H9 (cell line): ENCODE data around the gene NINJ1. TPM values are rescaled to one million over a fixed set of nuclear protein-coding genes. Genes with fewer than 3 reads are reported as not detected.

Source experiments
- DNase-seq: peaks from one replicate; pipeline ENCODE4 v3.0.0-alpha.2; 2017
- H2AFZ ChIP-seq: one replicate; pipeline ENCODE4 v1.6.1; 2013; ENCODE audit warnings: mild to moderate bottlenecking, low read length, control low read depth, moderate library complexity
- H2AK5ac ChIP-seq: 2 replicates; pipeline ENCODE4 v1.6.1; 2013; ENCODE audit warnings: low read length, control low read depth, mixed read lengths; ENCODE audit not compliant: insufficient read length
- H2BK120ac ChIP-seq: one replicate; pipeline ENCODE4 v1.6.1; 2013; ENCODE audit warnings: low read depth, mild to moderate bottlenecking, low read length, control low read depth, inconsistent platforms; ENCODE audit not compliant: poor library complexity, severe bottlenecking
- H2BK12ac ChIP-seq: 2 replicates; pipeline ENCODE4 v1.6.1; 2013; ENCODE audit warnings: low read length, control low read depth, mixed read lengths, low read depth; ENCODE audit not compliant: insufficient read length
- H2BK15ac ChIP-seq: 2 replicates; pipeline ENCODE4 v1.6.1; 2013; ENCODE audit warnings: low read depth, low read length, control low read depth
- H2BK20ac ChIP-seq: one replicate; pipeline ENCODE4 v1.6.1; 2013; ENCODE audit warnings: low read depth, mild to moderate bottlenecking, low read length, control low read depth, inconsistent platforms; ENCODE audit not compliant: poor library complexity, severe bottlenecking
- H2BK5ac ChIP-seq: 2 replicates; pipeline ENCODE4 v1.6.1; 2013; ENCODE audit warnings: low read length, control low read depth, mixed read lengths; ENCODE audit not compliant: insufficient read length
- H3K14ac ChIP-seq: 2 replicates; pipeline ENCODE4 v1.6.1; 2013; ENCODE audit warnings: low read length, control low read depth; ENCODE audit not compliant: insufficient read depth
- H3K18ac ChIP-seq: 2 replicates; pipeline ENCODE4 v1.6.1; 2013; ENCODE audit warnings: low read depth, mild to moderate bottlenecking, mixed read lengths, low read length, control low read depth; ENCODE audit not compliant: insufficient read length
- H3K23ac ChIP-seq: 2 replicates; pipeline ENCODE4 v1.6.1; 2013; ENCODE audit warnings: low read length, control low read depth, mixed read lengths, low read depth; ENCODE audit not compliant: insufficient read length
- H3K23me2 ChIP-seq: 2 replicates; pipeline ENCODE4 v1.6.1; 2013; ENCODE audit warnings: low read depth, mild to moderate bottlenecking, mixed read lengths, low read length, control low read depth; ENCODE audit not compliant: insufficient read length, poor library complexity, severe bottlenecking
- H3K27ac ChIP-seq: 2 replicates; pipeline ENCODE4 v1.5.1; 2013; ENCODE audit warnings: low read length, control low read depth, mixed read lengths, low read depth; ENCODE audit not compliant: insufficient read length
- H3K27me3 ChIP-seq: 2 replicates; pipeline ENCODE4 v1.6.1; 2013; ENCODE audit warnings: low read length, control low read depth, inconsistent platforms; ENCODE audit not compliant: insufficient read depth
- H3K4ac ChIP-seq: 2 replicates; pipeline ENCODE4 v1.6.1; 2013; ENCODE audit warnings: low read depth, mild to moderate bottlenecking, control low read depth, inconsistent platforms, low read length, moderate library complexity
- H3K4me1 ChIP-seq: 2 replicates; pipeline ENCODE4 v1.6.1; 2013; ENCODE audit warnings: low read length, control low read depth, inconsistent platforms; ENCODE audit not compliant: insufficient read depth
- H3K4me2 ChIP-seq: 2 replicates; pipeline ENCODE4 v1.6.1; 2013; ENCODE audit warnings: low read length, control low read depth, mixed read lengths; ENCODE audit not compliant: insufficient read length, insufficient read depth
- H3K56ac ChIP-seq: 2 replicates; pipeline ENCODE4 v1.6.1; 2013; ENCODE audit warnings: low read depth, mild to moderate bottlenecking, mixed read lengths, low read length, control low read depth; ENCODE audit not compliant: insufficient read length
- H3K79me1 ChIP-seq: 2 replicates; pipeline ENCODE4 v1.6.1; 2013; ENCODE audit warnings: low read depth, mild to moderate bottlenecking, moderate library complexity, low read length, control low read depth, inconsistent platforms; ENCODE audit not compliant: insufficient read depth, poor library complexity, severe bottlenecking
- H3K79me2 ChIP-seq: 2 replicates; pipeline ENCODE4 v1.6.1; 2013; ENCODE audit warnings: low read length, control low read depth, inconsistent platforms; ENCODE audit not compliant: insufficient read depth
- H3K9ac ChIP-seq: 2 replicates; pipeline ENCODE4 v1.6.1; 2013; ENCODE audit warnings: low read length, control low read depth, mixed read lengths; ENCODE audit not compliant: insufficient read length; ENCODE audit errors: extremely low read depth
- H3K9me3 ChIP-seq: one replicate; pipeline ENCODE4 v1.6.1; 2013; ENCODE audit warnings: low read depth, low read length, inconsistent platforms; ENCODE audit not compliant: control insufficient read depth
- H3T11ph ChIP-seq: one replicate; pipeline ENCODE4 v1.6.1; 2013; ENCODE audit warnings: mild to moderate bottlenecking, low read length, control low read depth, inconsistent platforms
- H4K20me1 ChIP-seq: one replicate; pipeline ENCODE4 v1.6.1; 2013; ENCODE audit not compliant: control insufficient read depth, insufficient read length, insufficient read depth
- H4K5ac ChIP-seq: 2 replicates; pipeline ENCODE4 v1.6.1; 2013; ENCODE audit warnings: low read depth, mild to moderate bottlenecking, mixed read lengths, low read length, control low read depth; ENCODE audit not compliant: insufficient read length
- H4K8ac ChIP-seq: replicated peaks from 2 replicates; pipeline ENCODE4 v1.6.1; 2013; ENCODE audit warnings: low read length, control low read depth, mixed read lengths, low read depth; ENCODE audit not compliant: insufficient read length
- H4K91ac ChIP-seq: 2 replicates; pipeline ENCODE4 v1.6.1; 2013; ENCODE audit warnings: low read depth, mild to moderate bottlenecking, moderate library complexity, mixed read lengths, low read length, control low read depth; ENCODE audit not compliant: insufficient read length
- H3K27ac Mint-ChIP-seq, 3 experiments: 2 replicates in 2 of 3; 3 replicates in 1 of 3; pipeline ENCODE4 v1.8.0; 2020 to 2021; ENCODE audit warnings: mixed read lengths in 3 of 3, mild to moderate bottlenecking in 1 of 3, moderate library complexity in 1 of 3
- H3K27me3 Mint-ChIP-seq: 2 replicates; pipeline ENCODE4 v1.8.0; 2021; ENCODE audit warnings: low read depth, mild to moderate bottlenecking, moderate library complexity, mixed read lengths
- H3K36me3 Mint-ChIP-seq, 3 experiments: 2 replicates in 2 of 3; 3 replicates in 1 of 3; pipeline ENCODE4 v1.8.0; 2020 to 2021; ENCODE audit warnings: low read depth in 3 of 3, mixed read lengths in 3 of 3; ENCODE audit not compliant: insufficient read depth in 1 of 3
- H3K4me1 Mint-ChIP-seq, 2 experiments: 2 replicates each; pipeline ENCODE4 v1.8.0; 2020; ENCODE audit warnings: mixed read lengths in 2 of 2
- H3K4me3 Mint-ChIP-seq, 2 experiments: 2 replicates in 1 of 2; 3 replicates in 1 of 2; pipeline ENCODE4 v1.8.0; 2020 to 2021; ENCODE audit warnings: mild to moderate bottlenecking in 2 of 2, mixed read lengths in 2 of 2, moderate library complexity in 1 of 2
- H3K9me3 Mint-ChIP-seq, 2 experiments: 2 replicates in 1 of 2; 3 replicates in 1 of 2; pipeline ENCODE4 v1.8.0; 2020; ENCODE audit warnings: mild to moderate bottlenecking in 2 of 2, mixed read lengths in 2 of 2, moderate library complexity in 1 of 2
- CTCF ChIP-seq: fragments of 200-600 bp; sonication (generic); conservative IDR thresholded peaks from 3 replicates; pipeline ENCODE4 v1.8.0; 2021; ENCODE audit warnings: antibody characterized with exemption, mild to moderate bottlenecking
- WGBS: extraction: QIAGEN DNeasy Blood & Tissue Kit; methylation state at CpG from one replicate; pipeline ENCODE4 v1.1.7; 2013; ENCODE audit warnings: missing lambda C conversion rate, low lambda C conversion rate, mixed read lengths; ENCODE audit not compliant: insufficient read length; ENCODE audit errors: extremely low coverage; 5-methylcytosine and 5-hydroxymethylcytosine counted together
- total RNA-seq: library from RNA; stranded (reverse); gene quantifications from 2 replicates; pipeline ENCODE4 v1.2.1, GENCODE V29; 2021

Gene NINJ1
- total RNA-seq, 1 experiment from 2014 or later: 28.9 TPM

GRCh38 chr9:93110311-93110855 lies 23.7 kb downstream of the NINJ1 start:
- WGBS: no CpG with 5 or more reads among the region's 14 CpGs
- H2BK5ac ChIP-seq: no peak overlapping the region
- H3K9ac ChIP-seq: no peak overlapping the region
- H3K79me1 ChIP-seq: peaks cover 3% of the 10 kb centered on the region
- no peak overlapping the region for H3K23ac ChIP-seq
- no peak overlapping the region for H3K4me2 ChIP-seq
- no peak for TF ChIP-seq CTCF
- no peak overlapping the region for H3K4me3 Mint-ChIP-seq
- H2AK5ac ChIP-seq: no peak overlapping the region
- H3K56ac ChIP-seq: no peak overlapping the region
- H2BK12ac ChIP-seq: no peak overlapping the region
- H3K9me3 Mint-ChIP-seq: no peaks in the 10 kb centered on the region
- H4K20me1 ChIP-seq: no peaks in the 10 kb centered on the region
- no peak overlapping the region for H2BK20ac ChIP-seq
- no peaks in the 10 kb centered on the region for H3K27me3 ChIP-seq
- H2AFZ ChIP-seq: no peak overlapping the region
- no peak overlapping the region for H3K4ac ChIP-seq
- no peak overlapping the region for H4K91ac ChIP-seq
- peaks cover 10 to 14% of the 10 kb centered on the region in 2 experiments; a peak in 3 of 4 replicates for H3K4me1 Mint-ChIP-seq
- H3K23me2 ChIP-seq: no peaks in the 10 kb centered on the region
- H3K4me1 ChIP-seq: no peaks in the 10 kb centered on the region
- H2BK120ac ChIP-seq: no peak overlapping the region
- no peaks in the 10 kb centered on the region for H3K9me3 ChIP-seq
- no peaks in the 10 kb centered on the region for H3K27me3 Mint-ChIP-seq
- H3K79me2 ChIP-seq: no peaks in the 10 kb centered on the region
- H3K27ac ChIP-seq: no peak overlapping the region
- no peak overlapping the region for H3K14ac ChIP-seq
- no peak overlapping the region for H3K18ac ChIP-seq
- no peak overlapping the region for H4K8ac ChIP-seq
- no peak overlapping the region for H3K27ac Mint-ChIP-seq
- H2BK15ac ChIP-seq: no peak overlapping the region
- DNase-seq: no peak
- H3T11ph ChIP-seq: no peak overlapping the region
- peaks cover 0 to 8% (median 3%) of the 10 kb centered on the region in 3 experiments; a peak in 5 of 7 replicates for H3K36me3 Mint-ChIP-seq
- no peak overlapping the region for H4K5ac ChIP-seq
